ENCODE results near the gene RTL10.

DNA sequence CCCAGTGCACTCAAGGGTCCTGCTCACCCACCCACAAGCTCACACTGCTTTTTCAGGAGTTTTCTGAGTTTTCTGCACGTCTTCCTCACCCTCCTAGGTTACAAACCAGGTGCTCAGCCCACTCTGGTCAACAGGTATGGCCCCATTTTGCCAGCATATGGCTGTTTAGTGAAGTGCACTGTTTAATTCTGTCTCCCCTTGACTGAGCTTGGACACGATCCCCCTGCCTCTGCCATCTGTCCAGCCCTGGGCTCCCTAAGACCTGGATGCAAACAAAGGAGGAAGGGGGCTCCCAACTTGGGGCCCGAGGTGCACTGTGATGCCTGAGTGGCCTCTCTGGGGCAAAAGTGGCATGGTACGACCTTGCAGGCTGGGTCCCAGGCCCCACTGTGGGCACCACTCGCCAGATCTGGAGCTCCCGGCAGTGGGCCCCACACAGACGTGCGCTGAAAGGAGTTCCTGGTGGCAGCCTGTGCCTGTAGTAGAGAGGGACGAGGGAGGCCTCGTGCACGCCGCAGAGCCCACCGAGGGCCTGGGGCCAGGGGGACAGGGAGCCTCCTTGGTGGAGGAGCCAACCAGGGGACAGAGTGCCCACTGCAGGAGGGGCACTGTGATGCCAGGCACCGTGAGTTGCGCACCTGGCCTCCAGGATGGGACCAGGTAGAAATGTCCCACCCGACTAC is 49.6 kb upstream of the RTL10 start:
- TF ChIP-seq CTCF (conservative IDR thresholded peaks at IDR 0.05; ENCODE audit: low read depth, low read length) (no peak), POLR2A (IDR thresholded peaks at IDR 0.05; ENCODE audit: low read depth, low read length) (no peak)
